H1 (cell line): ENCODE measurements around the gene NAMPT. TPM values are rescaled to one million over a fixed set of nuclear protein-coding genes. Genes with fewer than 3 reads are reported as not detected.

Source experiments
- CTCF ChIA-PET: fragments of 300-600 bp; sonication (Branson Sonifier 250); formaldehyde crosslinking; loops from one replicate; lab custom pipeline; 2021; ENCODE audit not compliant: partially characterized antibody; lab: Charles Lee
- POLR2A ChIA-PET: fragments of 300-600 bp; sonication (Branson Sonifier 250); formaldehyde crosslinking; loops from one replicate; lab custom pipeline; 2021; ENCODE audit warnings: inconsistent platforms; ENCODE audit not compliant: partially characterized antibody; lab: Charles Lee
- DNase-seq, 2 experiments: peaks; one replicate each; pipeline versions ENCODE4 v3.0.0 to v3.0.0-alpha.2; 2010 to 2022; ENCODE audit warnings: low spot score in 2 of 2, low read depth in 1 of 2, mixed read lengths in 1 of 2
- FAIRE-seq: peaks from 2 replicates; lab custom pipeline; 2011; peaks lifted over from hg19 to GRCh38; lab: Jason Lieb, UNC
- H2AFZ ChIP-seq: 2 replicates; pipeline ENCODE4 v1.8.1; 2012; ENCODE audit warnings: low read length, inconsistent platforms
- H2AK5ac ChIP-seq: 2 replicates; pipeline ENCODE4 v1.6.1; 2013; ENCODE audit warnings: low read depth, low read length
- H2BK120ac ChIP-seq: replicated peaks from 2 replicates; pipeline ENCODE3; 2013; ENCODE audit warnings: low read depth, low read length, inconsistent platforms
- H2BK12ac ChIP-seq: 2 replicates; pipeline ENCODE4 v1.6.1; 2013; ENCODE audit warnings: low read depth, low read length
- H2BK15ac ChIP-seq: 2 replicates; pipeline ENCODE4 v1.6.1; 2013; ENCODE audit warnings: low read length
- H2BK20ac ChIP-seq: 2 replicates; pipeline ENCODE4 v1.6.1; 2013; ENCODE audit warnings: low read length
- H2BK5ac ChIP-seq: 2 replicates; pipeline ENCODE4 v1.6.1; 2013; ENCODE audit warnings: low read depth, low read length
- H3K14ac ChIP-seq: 2 replicates; pipeline ENCODE4 v1.6.1; 2013; ENCODE audit warnings: inconsistent platforms; ENCODE audit not compliant: insufficient read length
- H3K18ac ChIP-seq: 2 replicates; pipeline ENCODE4 v1.6.1; 2013; ENCODE audit warnings: low read length; ENCODE audit errors: extremely low read depth
- H3K23ac ChIP-seq: 2 replicates; pipeline ENCODE4 v1.6.1; 2013; ENCODE audit warnings: inconsistent platforms; ENCODE audit not compliant: insufficient read length
- H3K23me2 ChIP-seq: 2 replicates; pipeline ENCODE4 v1.6.1; 2013; ENCODE audit warnings: low read depth, low read length
- H3K27ac ChIP-seq: 2 replicates; pipeline ENCODE4 v1.6.1; 2011; ENCODE audit warnings: low read depth, low read length, inconsistent platforms
- H3K27me3 ChIP-seq, 4 experiments: replicated peaks in 1 of 4; 1 replicate in 1 of 4; 2 replicates in 3 of 4; pipeline versions ENCODE4 v1.6.1 to v1.8.1; 2011 to 2013; ENCODE audit warnings: low read length in 3 of 4, mild to moderate bottlenecking in 3 of 4, inconsistent platforms in 2 of 4, mixed read lengths in 2 of 4, moderate library complexity in 1 of 4; ENCODE audit not compliant: control insufficient read depth in 3 of 4, insufficient read depth in 3 of 4; ENCODE audit errors: extremely low read depth in 1 of 4
- H3K36me3 ChIP-seq, 4 experiments: 2 replicates each; pipeline versions ENCODE4 v1.6.1 to v1.8.1; 2011 to 2013; ENCODE audit warnings: mild to moderate bottlenecking in 4 of 4, low read length in 3 of 4, moderate library complexity in 2 of 4, control low read depth in 1 of 4, inconsistent platforms in 1 of 4; ENCODE audit not compliant: insufficient read depth in 4 of 4, control insufficient read depth in 2 of 4
- H3K4ac ChIP-seq: replicated peaks from 2 replicates; pipeline ENCODE3; 2013; ENCODE audit warnings: low read length, low read depth, mixed read lengths, inconsistent platforms; ENCODE audit not compliant: insufficient read length
- H3K4me1 ChIP-seq, 4 experiments: replicated peaks in 1 of 4; 1 replicate in 1 of 4; 2 replicates in 3 of 4; pipeline versions ENCODE4 v1.6.1 to v1.8.1; 2011 to 2013; ENCODE audit warnings: low read length in 3 of 4, inconsistent platforms in 2 of 4, mixed read lengths in 1 of 4; ENCODE audit not compliant: insufficient read depth in 4 of 4, control insufficient read depth in 3 of 4
- H3K4me2 ChIP-seq, 2 experiments: 2 replicates each; pipeline versions ENCODE4 v1.6.1 to v1.8.1; 2011 to 2013; ENCODE audit warnings: low read depth in 2 of 2, low read length in 2 of 2, control low read depth in 1 of 2, inconsistent platforms in 1 of 2, mild to moderate bottlenecking in 1 of 2; ENCODE audit not compliant: insufficient read depth in 1 of 2
- H3K4me3 ChIP-seq, 4 experiments: fragments of 200-600, 300-600 bp in 1 of 4; sonication (generic), shearing (Covaris generic), sonication (Bioruptor Twin) in 1 of 4; 2 replicates each; pipeline versions ENCODE4 v1.5.1 to v1.8.1; 2011 to 2016; ENCODE audit warnings: low read length in 4 of 4, low read depth in 3 of 4, control low read depth in 2 of 4, inconsistent platforms in 2 of 4, mild to moderate bottlenecking in 2 of 4, mixed read lengths in 1 of 4, moderate library complexity in 1 of 4; ENCODE audit not compliant: insufficient read depth in 2 of 4; ENCODE audit errors: extremely low read depth in 1 of 4
- H3K56ac ChIP-seq: replicated peaks from 2 replicates; pipeline ENCODE3; 2013; ENCODE audit warnings: low read depth, mild to moderate bottlenecking, mixed read lengths, low read length, inconsistent platforms; ENCODE audit not compliant: insufficient read length
- H3K79me1 ChIP-seq: 2 replicates; pipeline ENCODE4 v1.6.1; 2013; ENCODE audit warnings: low read depth, low read length, control low read depth
- H3K79me2 ChIP-seq, 2 experiments: 2 replicates each; pipeline versions ENCODE4 v1.6.1 to v1.8.1; 2012 to 2013; ENCODE audit warnings: low read length in 2 of 2, mild to moderate bottlenecking in 2 of 2, inconsistent platforms in 1 of 2; ENCODE audit not compliant: insufficient read depth in 2 of 2, control insufficient read depth in 1 of 2
- H3K9ac ChIP-seq, 4 experiments: replicated peaks in 1 of 4; 1 replicate in 1 of 4; 2 replicates in 3 of 4; pipeline versions ENCODE4 v1.6.1 to v1.8.1; 2011 to 2013; ENCODE audit warnings: low read depth in 3 of 4, low read length in 3 of 4, control low read depth in 2 of 4, mild to moderate bottlenecking in 2 of 4, moderate library complexity in 2 of 4, inconsistent platforms in 1 of 4; ENCODE audit errors: extremely low read depth in 1 of 4
- H3K9me3 ChIP-seq, 2 experiments: 2 replicates each; pipeline versions ENCODE4 v1.6.1 to v1.8.1; 2012 to 2013; ENCODE audit warnings: mild to moderate bottlenecking in 2 of 2, moderate library complexity in 2 of 2, control low read depth in 1 of 2, inconsistent platforms in 1 of 2, low read depth in 1 of 2, low read length in 1 of 2, mixed read lengths in 1 of 2; ENCODE audit not compliant: insufficient read depth in 2 of 2
- H4K20me1 ChIP-seq, 2 experiments: replicated peaks in 1 of 2; 2 replicates each; pipeline versions ENCODE3 to v1.8.1; 2011 to 2013; ENCODE audit warnings: inconsistent platforms in 2 of 2, low read length in 2 of 2, mild to moderate bottlenecking in 1 of 2; ENCODE audit not compliant: insufficient read depth in 2 of 2, control insufficient read depth in 1 of 2
- H4K5ac ChIP-seq: 2 replicates; pipeline ENCODE4 v1.6.1; 2013; ENCODE audit warnings: low read length, low read depth, mixed read lengths, inconsistent platforms; ENCODE audit not compliant: insufficient read length
- H4K8ac ChIP-seq: 2 replicates; pipeline ENCODE4 v1.8.0; 2013; ENCODE audit warnings: mild to moderate bottlenecking, moderate library complexity, low read length, inconsistent platforms; ENCODE audit not compliant: insufficient read depth; ENCODE audit errors: extremely low read depth
- H4K91ac ChIP-seq: replicated peaks from 2 replicates; pipeline ENCODE3; 2013; ENCODE audit warnings: low read length, mixed read lengths, inconsistent platforms; ENCODE audit not compliant: insufficient read length
- BACH1 ChIP-seq: IDR thresholded peaks from 2 replicates; pipeline ENCODE4 v1.6.1; 2012; ENCODE audit warnings: low read length, improper control_type of control experiment
- CHD1 ChIP-seq: IDR thresholded peaks from 2 replicates; pipeline ENCODE4 v1.6.1; 2012; ENCODE audit warnings: low read depth, low read length, improper control_type of control experiment
- CHD2 ChIP-seq: IDR thresholded peaks from 2 replicates; pipeline ENCODE4 v1.6.1; 2012; ENCODE audit warnings: low read length, improper control_type of control experiment
- HDAC2 ChIP-seq, 2 experiments: fragments of 300-600 bp in 1 of 2; sonication (generic) in 1 of 2; IDR thresholded peaks; 2 replicates each; pipeline ENCODE4 v1.6.1; 2011 to 2012; ENCODE audit warnings: low read depth in 2 of 2, low read length in 2 of 2, mild to moderate bottlenecking in 2 of 2, moderate library complexity in 2 of 2, borderline replicate concordance in 1 of 2, inconsistent platforms in 1 of 2
- KDM4A ChIP-seq: IDR thresholded peaks from one replicate; pipeline ENCODE4 v1.7.1; 2012; ENCODE audit warnings: low read depth, mild to moderate bottlenecking, moderate library complexity, low read length, inconsistent platforms; ENCODE audit not compliant: severe bottlenecking
- POLR2A ChIP-seq, 2 experiments: IDR thresholded peaks; 1 replicate in 1 of 2; 2 replicates in 1 of 2; pipeline ENCODE4 v1.6.1; 2011; ENCODE audit warnings: low read depth in 2 of 2, low read length in 2 of 2, mild to moderate bottlenecking in 2 of 2; ENCODE audit errors: control extremely low read depth in 1 of 2
- RXRA ChIP-seq: IDR thresholded peaks from 2 replicates; pipeline ENCODE4 v1.6.1; 2011; ENCODE audit warnings: low read depth, mild to moderate bottlenecking, low read length, moderate library complexity; ENCODE audit not compliant: insufficient read depth
- YY1 ChIP-seq: IDR thresholded peaks from 2 replicates; pipeline ENCODE4 v1.6.1; 2011; ENCODE audit warnings: low read depth, mild to moderate bottlenecking, low read length
- ZNF274 ChIP-seq: IDR thresholded peaks from 2 replicates; pipeline ENCODE4 v1.7.0; 2012; ENCODE audit warnings: low read length, borderline replicate concordance; ENCODE audit errors: extremely low read depth
- WGBS, 2 experiments: shearing (Covaris generic) in 1 of 2; methylation state at CpG; one replicate each; pipeline versions ENCODE4 v1.1.6 to v1.1.7; 2013 to 2015; ENCODE audit warnings: low lambda C conversion rate in 2 of 2, mixed read lengths in 2 of 2, inconsistent platforms in 1 of 2, low coverage in 1 of 2, missing lambda C conversion rate in 1 of 2; ENCODE audit not compliant: insufficient replicate concordance in 2 of 2, insufficient coverage in 1 of 2, insufficient read length in 1 of 2; ENCODE audit errors: extremely low coverage in 1 of 2, missing lambda C conversion rate in 1 of 2; 5-methylcytosine and 5-hydroxymethylcytosine counted together
- polyA plus RNA-seq, 7 experiments: library from polyadenylated mRNA; depleted of rRNA in 3 of 7; stranded (reverse) in 5 of 7; unstranded in 2 of 7; fragments of >200 nt in 5 of 7; fragments of 200-250 nt in 2 of 7; gene quantifications; 1 replicate in 5 of 7; 2 replicates in 1 of 7; 4 replicates in 1 of 7; pipeline versions ENCODE4 v1.2.1 to v1.2.3, GENCODE V29; 2011 to 2013; ENCODE audit warnings: missing spikeins in 2 of 7, mixed read lengths in 2 of 7
- total RNA-seq: library from RNA; stranded (reverse); fragmentation: NEBNext Ultra II Directional; extraction: Animal tissue kit (Norgen Biotek cat#: 25700); gene quantifications from 2 replicates; pipeline ENCODE4 v1.2.1, GENCODE V29; 2021
- TF ChIP-seq, protein P1 (sequence below), 3 experiments: IDR thresholded peaks; 1 replicate in 2 of 3; 2 replicates in 1 of 3; pipeline versions ENCODE4 v1.5.1 to v1.6.1; 2011; ENCODE audit warnings: low read length in 3 of 3, mild to moderate bottlenecking in 3 of 3, inconsistent platforms in 2 of 3, low read depth in 1 of 3, moderate library complexity in 1 of 3; ENCODE audit not compliant: insufficient read depth in 1 of 3; ENCODE audit errors: control extremely low read depth in 1 of 3

NAMPT gene
- total and polyA plus RNA-seq, 2 of the 8 experiments (the other 6 are each of a cell fraction or from before 2014, with no cell fraction given), result 15.4 to 95.9 TPM

DNA sequence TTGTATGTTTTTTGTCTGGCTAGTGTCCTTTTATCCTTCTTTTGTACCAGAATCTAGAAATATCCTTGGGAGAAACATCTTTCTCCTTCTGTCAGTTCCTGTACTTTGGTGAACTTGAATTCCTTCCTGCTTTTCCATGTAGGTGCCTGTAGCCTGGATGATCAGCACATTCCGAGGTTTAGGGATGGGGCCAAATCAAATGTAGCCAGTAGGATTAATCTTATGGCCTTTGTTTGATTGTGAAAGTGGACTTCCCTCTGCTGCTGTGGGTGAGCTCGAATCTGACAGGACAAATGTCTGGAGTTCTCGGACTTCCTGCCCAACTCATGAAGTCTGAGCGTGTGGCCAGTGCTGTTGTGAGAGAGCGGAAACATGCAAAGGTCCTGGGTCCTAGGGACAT lies 33.2 kb upstream of the NAMPT start:
- H2BK12ac ChIP-seq, result no peak overlapping the region
- H4K5ac ChIP-seq, result no peak overlapping the region
- H2AK5ac ChIP-seq, result no peak overlapping the region
- no peak overlapping the region for H4K91ac ChIP-seq
- H3K4me2 ChIP-seq, result no peak overlapping the region
- 89% methylated on average over 5 of the region's 5 CpGs; no CpG with 5 or more reads in 1 of the 2 experiments for WGBS, 2 experiments
- H4K8ac ChIP-seq, result no peak overlapping the region
- H3K27me3 ChIP-seq, result no peaks in the 10 kb centered on the region
- H3K4ac ChIP-seq, result no peak overlapping the region
- no peak overlapping the region for H2BK20ac ChIP-seq
- no peak overlapping the region for H3K9ac ChIP-seq
- CTCF ChIA-PET, result no interaction called here
- H3K79me1 ChIP-seq, result no peaks in the 10 kb centered on the region
- H3K56ac ChIP-seq, result no peak overlapping the region
- no peak overlapping the region for H3K14ac ChIP-seq
- H3K23ac ChIP-seq, result no peak overlapping the region
- H3K79me2 ChIP-seq, result no peaks in the 10 kb centered on the region
- no peak overlapping the region for H3K4me3 ChIP-seq
- H3K36me3 ChIP-seq, result no peaks in the 10 kb centered on the region
- no peak overlapping the region for H3K18ac ChIP-seq
- no peaks in the 10 kb centered on the region for H3K4me1 ChIP-seq
- peaks cover 10 to 15% of the 10 kb centered on the region in 2 experiments; a peak in 2 of 4 replicates for H3K9me3 ChIP-seq
- POLR2A ChIA-PET, result no interaction called here
- H4K20me1 ChIP-seq, result no peaks in the 10 kb centered on the region
- no peak overlapping the region for H2AFZ ChIP-seq
- DNase-seq, result no peak
- no peak overlapping the region for H2BK5ac ChIP-seq
- H2BK15ac ChIP-seq, result no peak overlapping the region
- no peak for FAIRE-seq
- H3K27ac ChIP-seq, result no peak overlapping the region
- TF ChIP-seq, protein P1, sequence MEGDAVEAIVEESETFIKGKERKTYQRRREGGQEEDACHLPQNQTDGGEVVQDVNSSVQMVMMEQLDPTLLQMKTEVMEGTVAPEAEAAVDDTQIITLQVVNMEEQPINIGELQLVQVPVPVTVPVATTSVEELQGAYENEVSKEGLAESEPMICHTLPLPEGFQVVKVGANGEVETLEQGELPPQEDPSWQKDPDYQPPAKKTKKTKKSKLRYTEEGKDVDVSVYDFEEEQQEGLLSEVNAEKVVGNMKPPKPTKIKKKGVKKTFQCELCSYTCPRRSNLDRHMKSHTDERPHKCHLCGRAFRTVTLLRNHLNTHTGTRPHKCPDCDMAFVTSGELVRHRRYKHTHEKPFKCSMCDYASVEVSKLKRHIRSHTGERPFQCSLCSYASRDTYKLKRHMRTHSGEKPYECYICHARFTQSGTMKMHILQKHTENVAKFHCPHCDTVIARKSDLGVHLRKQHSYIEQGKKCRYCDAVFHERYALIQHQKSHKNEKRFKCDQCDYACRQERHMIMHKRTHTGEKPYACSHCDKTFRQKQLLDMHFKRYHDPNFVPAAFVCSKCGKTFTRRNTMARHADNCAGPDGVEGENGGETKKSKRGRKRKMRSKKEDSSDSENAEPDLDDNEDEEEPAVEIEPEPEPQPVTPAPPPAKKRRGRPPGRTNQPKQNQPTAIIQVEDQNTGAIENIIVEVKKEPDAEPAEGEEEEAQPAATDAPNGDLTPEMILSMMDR (IDR thresholded peaks at IDR 0.05; ENCODE audit: control extremely low read depth in 1 of 3, insufficient read depth in 1 of 3, low read depth in 1 of 3, low read length in 3 of 3), result no peak
- TF ChIP-seq HDAC2 (IDR thresholded peaks at IDR 0.05; ENCODE audit: borderline replicate concordance in 1 of 2, low read depth in 2 of 2, low read length in 2 of 2) (no peak), POLR2A (IDR thresholded peaks at IDR 0.05; ENCODE audit: control extremely low read depth in 1 of 2, low read depth in 2 of 2, low read length in 2 of 2) (no peak), BACH1 (no peak), CHD2 (no peak), ZNF274 (no peak), CHD1 (no peak), YY1 (no peak), RXRA (no peak), KDM4A (no peak)
- no peaks in the 10 kb centered on the region for H3K23me2 ChIP-seq
- no peak overlapping the region for H2BK120ac ChIP-seq
